Measurements from ENCODE around the gene ST6GALNAC2.
"Not testable (repeated sequence)": the region's sequence is repeated elsewhere in the genome, so short reads cannot be mapped to it uniquely, and the experiment has no call there.

ST6GALNAC2 gene

DNA sequence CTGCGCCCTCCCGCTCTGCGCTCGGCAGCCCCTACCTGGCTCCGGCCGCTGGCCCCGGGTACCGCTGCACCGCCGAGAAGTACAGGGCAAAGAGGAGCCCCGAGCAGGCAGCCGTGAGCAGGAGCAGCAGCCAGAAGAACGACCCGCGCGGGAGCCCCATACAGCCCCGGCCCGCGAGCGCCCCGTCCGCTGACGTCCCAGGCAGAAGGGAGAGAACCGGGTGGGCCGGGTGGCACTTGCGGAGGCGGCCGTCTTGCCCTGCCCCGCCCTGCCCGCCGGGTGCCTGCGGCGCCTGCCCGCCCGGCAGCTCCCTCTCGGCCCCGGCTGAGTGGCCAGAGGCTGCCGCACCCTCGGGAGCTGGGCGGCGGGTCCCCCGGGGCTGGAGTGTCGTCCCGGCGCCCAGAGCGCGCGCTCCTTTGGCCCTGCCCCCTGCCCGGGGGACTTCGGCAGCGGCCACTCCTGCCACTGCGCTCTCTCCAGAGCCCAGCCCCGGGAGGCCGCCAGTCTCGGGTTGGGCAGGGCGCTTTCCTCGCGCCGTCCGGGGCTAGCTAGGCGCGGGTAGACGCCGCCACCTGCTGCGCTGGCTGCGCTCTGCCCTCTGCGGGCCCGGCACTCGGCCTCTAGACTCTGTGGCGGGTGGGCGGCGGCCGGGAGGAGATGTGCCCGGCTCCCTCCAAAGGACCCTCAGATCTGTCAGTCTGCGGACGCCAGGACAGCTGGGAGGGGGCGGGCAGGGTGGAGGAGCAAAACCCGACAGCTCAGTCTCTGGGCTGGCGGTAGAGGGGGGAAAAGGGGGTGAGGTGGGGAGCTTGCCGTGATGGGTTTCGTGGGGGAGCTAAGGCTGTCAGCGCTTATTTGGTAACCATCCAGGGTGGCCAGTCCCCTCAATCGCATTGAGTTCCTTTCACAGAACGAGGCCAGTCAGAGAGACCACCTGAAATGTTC, at the start of gene ST6GALNAC2:
Gene ST6GALNAC2, minus strand, starts transcription at position 212 of the 945 bp plus-strand sequence. Its CDS starts 52 bp downstream, at position 160.
- DNase-seq, result peak; percentile 42

DNA sequence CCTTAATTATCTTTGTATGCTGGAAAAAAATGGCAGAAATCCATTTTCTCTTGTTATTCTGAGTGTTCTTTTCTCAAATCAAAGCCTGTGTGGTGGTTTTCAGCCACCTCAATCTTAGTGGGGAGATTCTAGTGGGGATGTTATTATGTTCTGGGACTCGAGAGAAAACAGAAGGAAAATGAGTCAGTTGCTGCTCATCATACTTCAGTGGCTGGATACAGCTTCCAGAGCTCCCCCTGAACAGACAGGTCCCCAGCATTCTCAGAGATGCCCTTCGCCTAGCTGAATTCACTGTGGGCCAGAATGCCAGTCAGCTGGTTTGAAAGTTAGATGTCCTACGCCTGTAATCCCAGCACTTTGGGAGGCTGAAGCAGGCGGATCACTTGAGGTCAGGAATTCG, 49.4 kb upstream of the ST6GALNAC2 start:
- DNase-seq, result no peak

DNA sequence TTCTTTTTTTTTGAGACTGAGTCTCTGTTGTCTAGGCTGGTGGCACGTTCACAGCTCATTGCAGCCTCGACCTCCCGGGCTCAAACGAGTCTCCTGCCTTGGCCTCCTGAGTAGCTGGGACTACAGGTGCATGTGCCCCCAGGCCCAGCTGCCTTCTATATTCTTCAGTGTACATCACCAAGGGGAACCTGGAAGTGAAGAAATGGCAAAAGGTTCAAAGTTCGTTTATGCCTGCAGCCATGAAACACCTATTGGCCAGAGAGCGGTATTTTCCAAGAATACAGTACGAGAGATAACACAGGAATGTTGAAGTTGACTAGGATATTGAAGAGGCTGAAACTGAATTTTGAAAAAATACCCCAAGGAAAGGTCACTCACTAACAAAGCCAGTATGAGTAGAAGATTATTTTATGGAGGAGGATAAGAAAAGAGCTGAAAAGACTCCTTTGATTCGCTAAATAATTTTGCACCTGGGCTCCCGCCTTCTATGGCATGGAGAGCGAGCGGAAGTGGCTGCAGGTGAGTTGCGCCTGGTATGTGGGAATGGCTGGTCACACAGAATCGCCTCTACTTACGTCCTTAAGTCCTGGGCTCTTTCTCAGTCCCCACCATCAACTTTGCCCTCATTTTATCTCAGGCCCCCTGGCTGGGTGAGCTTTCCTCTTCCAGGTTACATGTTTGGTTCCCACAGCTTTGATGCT, 48.1 kb upstream of the ST6GALNAC2 start:
- DNase-seq, result no peak

DNA sequence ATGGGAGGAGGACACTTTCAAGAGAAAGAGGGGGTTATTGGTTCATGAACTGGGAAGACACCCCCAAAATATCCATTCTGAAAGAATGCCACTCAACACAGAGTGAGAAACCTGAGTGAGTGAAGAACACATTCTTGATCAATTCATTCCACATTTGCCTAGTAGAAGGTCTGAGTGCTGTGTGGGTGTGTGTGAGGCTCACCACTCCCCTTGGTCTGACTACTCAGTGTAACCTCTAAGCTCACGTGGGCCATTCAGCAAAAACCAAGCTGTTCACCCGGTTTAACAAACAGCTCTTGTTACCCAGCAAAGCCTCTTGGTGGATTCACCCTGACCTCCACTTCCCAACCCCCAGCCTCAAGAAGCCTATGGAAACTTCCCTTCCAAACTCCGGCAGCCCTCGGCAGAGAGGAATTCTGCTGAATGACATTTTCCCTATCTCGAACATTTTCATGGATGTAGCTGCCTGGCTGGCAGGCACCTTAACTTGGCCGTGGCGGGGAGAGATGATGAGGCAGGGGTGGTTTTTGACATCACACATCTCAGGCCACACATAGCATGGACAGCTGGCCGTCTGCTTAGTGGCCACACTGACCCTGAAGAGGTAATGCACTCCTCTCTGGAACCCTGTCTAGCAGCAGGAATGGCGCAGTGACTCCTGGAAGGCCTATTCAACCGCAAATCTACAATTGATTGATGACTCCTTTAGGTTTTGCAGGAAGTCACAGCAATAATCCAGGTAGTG, 46.3 kb upstream of the ST6GALNAC2 start:
- no peak for DNase-seq

DNA sequence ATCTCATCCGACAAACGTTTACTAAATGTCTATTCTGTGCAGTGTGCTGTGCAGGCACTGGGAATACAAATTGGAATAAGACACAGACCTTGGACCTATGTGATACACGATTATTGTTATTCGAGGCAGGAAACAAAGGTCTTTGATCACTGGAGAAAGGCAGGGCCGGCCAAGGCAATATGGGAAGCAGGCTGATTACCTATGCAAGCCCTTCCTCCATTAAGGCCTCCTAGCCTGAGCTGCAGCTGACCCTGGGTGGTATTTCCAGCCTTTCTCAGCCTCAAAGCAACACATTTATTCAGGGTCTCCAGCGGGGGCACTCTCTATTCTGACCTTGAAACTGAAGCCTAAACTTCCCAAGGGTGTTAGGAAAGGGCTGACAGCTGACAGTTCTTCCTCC, 44.5 kb upstream of the ST6GALNAC2 start:
- DNase-seq, result no peak

DNA sequence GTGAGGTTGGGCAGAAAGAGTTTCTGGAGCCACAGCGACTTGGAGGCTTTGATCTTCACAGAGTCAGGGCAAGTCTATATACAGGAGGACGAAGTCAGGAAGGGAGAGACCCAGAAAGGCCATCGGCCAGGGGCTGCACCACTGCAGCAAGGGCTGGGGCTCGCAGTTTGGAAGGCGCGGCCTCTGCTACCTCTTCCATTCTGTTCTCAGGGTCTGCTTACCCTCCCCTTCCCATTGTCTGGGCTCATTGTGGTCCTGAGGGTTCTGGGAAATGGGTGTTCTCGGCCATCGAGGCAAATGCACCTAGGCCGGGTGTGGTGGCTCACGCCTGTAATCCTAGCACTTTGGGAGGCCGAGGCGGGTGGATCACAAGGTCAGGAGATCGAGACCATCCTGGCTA, 41.9 kb upstream of the ST6GALNAC2 start:
- no peak for DNase-seq

DNA sequence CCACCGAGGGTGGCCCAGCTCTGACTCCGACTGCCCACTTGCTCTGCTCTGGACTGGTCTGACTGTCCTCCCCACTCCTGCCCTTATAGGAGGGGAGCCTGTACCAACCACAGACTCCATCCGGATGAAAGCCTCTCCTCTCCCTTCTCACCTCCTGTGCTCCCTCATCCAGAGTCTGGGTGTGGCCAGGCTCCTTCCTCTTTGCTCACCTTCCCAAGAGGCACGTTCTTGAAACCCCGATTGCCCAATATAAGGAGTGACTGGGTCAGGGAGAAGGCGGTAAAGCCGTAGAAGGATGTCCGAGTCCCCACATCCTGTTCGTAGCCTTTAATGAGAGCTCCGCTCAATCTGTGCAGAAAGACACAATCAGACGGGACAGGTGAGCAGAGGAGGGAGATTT, 40.8 kb upstream of the ST6GALNAC2 start:
- no peak for DNase-seq

DNA sequence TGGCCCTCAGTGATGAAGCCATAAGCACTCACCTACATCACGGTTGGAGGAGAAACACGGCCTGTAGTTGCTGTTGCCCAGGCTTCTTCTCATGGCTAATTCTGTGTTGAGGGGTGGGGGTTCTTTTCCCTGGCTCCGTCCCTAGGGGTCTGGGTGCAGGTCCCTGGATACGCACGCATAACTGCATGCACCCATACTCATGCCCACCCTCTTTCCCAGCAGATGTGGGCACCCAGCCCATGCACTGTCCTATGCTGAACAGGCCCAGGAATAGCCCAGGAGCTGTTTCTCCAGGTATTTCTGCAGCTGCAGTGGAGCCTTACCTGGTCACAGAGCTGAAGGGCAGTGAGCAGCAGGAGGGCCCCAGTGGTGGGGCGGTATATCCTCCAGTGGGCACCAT, 39.8 kb upstream of the ST6GALNAC2 start:
- DNase-seq, result no peak

DNA sequence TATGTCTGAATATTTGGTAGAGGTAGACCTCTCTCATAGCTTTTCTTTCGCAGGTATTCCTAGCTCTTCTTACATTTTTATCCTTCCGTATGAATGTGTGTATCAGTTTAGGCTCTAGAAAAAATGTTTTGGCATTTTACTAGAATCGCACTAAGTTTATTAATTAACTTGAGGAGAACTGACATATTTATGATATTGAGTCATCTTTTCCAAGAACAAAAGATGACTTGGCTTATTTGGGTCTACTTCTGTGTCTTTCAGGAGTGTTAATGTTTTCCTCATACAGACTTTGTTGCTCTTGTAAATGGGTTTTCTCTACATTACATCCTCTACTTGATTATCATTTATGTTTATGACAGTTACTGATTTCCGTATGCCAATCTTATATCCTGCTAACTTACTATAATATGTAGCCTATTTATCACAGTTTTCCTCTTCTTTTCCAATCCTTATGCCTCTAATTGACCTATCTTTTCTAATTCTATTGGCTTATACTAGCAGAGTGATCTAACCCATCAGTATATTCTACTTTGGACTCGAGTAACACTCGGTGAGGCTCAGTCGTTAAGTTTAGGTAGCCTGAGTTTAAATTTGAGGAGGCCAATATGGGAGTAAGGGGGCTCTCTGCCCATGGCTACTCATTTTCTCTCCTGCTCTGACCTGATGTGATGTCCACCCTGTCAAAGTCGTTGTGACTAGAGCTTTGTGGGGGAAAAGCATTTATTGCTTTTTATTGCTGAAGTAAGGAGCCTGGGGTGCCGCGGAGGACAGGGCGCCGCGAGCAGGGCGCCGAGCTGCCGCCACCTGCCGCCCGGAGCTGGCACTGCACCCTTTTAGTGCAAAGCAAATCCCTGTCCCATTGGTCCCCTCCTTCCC, 37.8 kb upstream of the ST6GALNAC2 start:
- DNase-seq, result peak; percentile 81

DNA sequence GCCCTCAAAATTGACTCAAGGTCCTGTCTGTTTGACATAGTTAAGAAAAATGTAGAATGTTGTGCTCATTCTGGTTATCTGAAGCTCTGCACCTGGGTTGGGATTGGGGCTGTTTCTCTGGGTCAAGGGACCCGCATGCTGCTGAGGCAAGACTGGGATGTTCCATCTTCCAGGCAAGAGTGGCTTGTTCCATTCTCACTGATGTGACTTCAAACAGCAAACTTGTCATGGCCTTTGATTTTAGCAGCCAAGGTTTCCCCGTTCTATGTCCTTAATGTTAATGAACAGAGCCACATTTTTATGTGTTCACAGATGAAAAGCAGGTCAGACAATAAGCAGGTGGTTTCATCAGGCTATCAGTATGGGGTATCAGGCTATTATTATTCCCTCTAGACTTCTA, 32.2 kb upstream of the ST6GALNAC2 start:
- no peak for DNase-seq

DNA sequence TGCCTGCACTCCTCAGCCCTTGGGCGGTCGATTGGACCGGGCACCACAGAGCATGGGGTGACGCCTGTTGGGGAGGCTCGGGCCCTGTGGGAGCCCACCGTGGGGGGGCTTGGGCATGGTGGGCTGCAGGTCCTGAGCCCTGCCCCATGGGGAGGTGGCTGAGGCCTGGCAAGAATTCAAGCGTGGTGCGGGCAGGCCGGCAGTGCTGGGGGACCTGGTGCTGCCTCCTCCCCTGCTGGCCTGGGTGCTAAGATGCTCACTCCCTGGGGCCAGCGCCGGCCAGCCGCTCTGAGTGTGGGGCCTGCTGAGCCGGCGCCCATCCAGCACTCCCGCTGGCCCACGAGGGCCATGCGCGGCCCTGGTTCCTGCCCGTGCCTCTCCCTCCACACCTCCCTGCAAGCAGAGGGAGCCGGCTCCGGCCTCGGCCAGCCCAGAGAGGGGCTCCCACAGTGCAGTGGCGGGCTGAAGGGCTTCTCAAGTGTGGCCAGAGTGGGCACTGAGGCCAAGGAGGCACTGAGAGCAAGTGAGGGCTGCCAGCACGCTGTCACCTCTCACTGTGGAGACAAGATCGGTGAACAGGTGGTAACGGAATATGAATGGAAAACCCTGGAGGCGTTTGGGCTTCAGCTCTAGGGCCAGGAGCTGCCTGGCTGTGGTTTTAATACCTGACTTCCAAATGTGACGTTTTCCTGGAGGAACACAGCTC, 29.4 kb upstream of the ST6GALNAC2 start:
- DNase-seq, result no peak

DNA sequence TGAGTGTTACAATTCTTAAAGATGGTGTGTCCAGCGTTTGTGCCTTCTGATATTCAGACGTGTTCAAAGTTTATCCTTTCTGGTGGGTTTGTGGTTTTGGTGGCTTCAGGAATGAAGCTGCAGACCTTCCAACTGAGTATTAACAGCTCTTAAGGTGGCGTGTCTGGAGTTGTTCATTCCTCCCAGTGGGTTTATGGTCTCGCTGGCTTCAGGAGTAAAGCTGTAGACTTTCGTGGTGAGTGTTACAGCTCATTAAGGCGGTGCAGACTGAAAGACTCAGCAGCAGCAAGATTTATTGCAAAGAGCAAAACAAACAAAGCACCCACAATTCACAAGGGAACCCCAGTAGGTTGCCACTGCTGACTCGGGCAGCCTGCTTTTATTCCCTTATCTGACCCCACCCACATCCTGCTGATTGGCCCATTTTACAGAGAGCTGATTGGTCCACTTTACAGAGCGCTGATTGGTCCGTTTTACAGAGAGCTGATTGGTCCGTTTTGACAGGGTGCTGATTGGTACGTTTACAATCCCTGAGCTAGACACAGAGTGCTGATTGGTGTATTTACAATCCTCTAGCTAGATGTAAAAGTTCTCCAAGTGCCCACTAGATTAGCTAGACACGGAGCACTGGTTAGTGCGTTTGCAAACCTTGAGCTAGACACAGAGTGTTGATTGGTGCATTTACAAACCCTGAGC, 28.6 kb upstream of the ST6GALNAC2 start:
- not testable (repeated sequence) for DNase-seq

DNA sequence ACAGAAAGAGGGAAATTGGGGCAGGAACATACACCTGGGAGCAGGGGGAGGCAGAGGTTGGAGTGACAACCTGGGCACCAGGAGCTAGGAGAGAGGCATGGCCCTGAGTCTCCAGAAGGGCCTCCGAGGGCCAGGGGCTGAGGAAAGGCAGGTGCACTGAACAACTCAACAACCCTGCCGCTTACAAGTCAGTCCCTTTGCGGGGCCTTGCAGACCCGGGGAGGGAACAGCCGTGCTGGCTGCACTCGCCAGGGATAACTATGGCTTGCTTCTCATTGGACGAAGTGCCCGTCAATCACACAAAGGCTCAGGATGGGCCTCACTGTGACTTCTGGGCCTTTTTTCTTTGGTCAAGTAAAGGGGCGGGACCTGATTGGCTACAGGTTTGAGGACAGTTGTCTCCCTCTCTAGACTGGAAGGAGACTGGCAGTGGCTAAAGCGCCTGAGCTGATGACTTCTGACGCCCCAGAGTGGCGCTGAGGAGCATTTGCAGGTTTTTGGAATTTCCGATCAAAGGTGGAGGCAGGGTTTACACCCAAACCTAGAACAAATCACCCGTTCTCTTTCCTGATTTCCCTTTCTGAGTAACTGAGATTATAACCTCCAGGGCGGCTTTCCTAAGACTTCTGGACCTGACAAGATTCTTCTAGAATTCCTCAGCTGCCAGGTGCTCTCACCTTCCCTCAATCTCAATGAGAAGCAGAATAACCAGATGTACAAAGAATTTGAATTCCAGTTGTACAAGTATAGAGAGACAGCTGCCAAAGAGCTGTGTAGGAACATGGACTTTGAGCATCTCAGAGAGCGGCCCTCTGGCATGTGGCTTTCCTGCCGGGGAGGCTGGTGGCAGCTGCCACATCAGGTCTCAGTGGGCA, 27.6 kb upstream of the ST6GALNAC2 start:
- no peak for DNase-seq

DNA sequence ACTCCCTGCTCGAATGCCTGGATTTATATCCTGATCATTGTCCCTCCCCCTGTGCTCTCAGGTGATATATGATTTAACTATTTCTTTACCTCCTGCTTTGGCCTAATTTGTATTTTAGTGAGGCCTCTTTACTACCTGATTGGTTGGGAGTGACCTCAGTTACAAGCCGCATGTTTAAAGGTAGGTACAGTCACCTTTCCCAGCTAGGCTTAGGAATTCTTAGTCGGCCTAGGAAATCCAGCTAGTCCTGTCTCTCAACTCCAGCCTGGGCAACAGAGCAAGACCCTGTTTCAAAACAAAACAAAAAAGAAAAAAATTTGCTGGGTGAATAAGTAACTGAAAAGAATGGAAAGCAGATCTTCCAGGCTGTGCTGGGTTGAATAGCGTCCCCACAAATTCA, 26.8 kb upstream of the ST6GALNAC2 start:
- no peak for DNase-seq

DNA sequence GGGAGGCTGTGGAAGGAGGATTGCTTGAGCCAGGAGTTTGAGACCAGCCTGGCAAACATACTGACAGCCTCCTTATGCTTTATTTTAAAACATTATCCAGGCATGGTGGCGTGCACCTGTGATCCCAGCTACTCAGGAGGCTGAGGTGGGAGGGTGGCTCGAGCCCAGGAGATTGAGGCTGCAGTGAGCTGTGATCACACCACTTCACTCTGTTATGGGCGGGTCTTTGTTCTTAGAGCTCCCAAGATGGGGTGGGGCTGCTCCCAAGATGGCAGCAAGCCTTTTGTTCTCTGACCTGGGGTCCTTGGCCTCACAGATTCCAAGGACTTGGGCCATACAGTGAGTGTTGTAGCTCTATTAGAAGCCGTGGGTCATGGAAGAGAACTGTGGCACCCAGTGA, 26.1 kb upstream of the ST6GALNAC2 start:
- DNase-seq, result no peak

DNA sequence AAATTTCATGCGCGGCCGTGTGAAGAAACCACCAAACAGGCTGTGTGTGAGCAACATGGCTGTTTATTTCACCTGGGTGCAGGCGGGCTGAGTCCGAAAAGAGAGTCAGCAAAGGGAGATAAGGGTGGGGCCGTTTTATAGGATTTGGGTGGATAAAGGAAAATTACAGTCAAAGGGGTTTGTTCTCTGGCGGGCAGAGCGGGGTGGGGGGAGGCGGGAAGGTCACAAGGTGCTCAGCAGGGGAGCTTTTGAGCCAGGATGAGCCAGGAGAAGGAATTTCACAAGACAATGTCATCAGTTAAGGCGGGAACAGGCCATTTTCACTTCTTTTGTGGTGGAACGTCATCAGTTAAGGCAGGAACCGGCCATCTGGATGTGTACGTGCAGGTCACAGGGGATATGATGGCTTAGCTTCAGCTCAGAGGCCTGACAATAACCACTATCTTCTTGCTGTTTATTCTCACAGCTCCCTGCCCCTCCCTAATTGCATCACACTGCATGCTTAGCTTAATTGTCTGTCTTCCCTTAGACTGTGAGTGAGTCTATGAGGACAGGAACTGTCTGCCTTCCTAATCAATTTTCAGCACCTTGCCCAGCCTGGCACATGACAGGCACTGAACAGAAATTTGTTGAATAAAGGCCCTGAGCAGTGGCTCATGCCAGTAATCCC, 25.6 kb upstream of the ST6GALNAC2 start:
- DNase-seq, result not testable (repeated sequence)

DNA sequence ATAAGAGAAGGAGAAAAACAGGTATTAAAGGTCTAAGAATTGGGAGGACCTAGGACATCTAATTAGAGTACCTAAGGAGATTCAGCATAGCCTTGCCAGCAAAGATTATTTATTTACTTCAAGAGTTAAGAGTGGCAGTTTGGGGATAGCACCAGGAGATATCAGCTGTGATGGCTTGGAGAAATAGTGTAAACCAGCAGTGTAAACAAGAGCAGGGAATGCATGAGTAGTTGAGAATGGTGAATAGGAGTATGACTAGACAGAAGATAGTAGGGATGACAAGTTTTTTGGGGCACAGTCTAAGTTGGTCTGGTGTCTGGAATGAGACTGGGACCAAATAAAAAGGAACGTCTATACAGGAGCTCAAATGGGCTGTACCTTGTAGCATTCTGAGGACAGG, 21.0 kb upstream of the ST6GALNAC2 start:
- not testable (repeated sequence) for DNase-seq

DNA sequence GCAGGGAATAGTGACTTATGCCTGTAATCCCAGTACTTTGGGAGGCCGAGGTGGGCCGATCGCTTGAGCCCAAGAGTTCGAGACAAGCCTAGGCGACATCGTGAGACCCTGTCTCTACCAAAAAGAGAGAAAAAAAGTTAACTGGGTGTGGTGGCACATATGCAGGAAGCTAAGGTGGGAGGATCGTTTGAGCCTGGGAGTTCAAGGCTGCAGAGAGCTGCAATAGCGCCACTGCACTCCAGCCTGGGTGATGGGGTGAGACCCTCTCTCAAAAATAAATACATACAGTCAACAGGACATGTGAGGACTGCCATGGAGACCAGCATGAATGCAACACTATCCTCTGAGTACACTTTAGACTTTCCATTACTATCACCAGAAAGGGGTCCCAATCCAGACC, 15.4 kb upstream of the ST6GALNAC2 start:
- no peak for DNase-seq

DNA sequence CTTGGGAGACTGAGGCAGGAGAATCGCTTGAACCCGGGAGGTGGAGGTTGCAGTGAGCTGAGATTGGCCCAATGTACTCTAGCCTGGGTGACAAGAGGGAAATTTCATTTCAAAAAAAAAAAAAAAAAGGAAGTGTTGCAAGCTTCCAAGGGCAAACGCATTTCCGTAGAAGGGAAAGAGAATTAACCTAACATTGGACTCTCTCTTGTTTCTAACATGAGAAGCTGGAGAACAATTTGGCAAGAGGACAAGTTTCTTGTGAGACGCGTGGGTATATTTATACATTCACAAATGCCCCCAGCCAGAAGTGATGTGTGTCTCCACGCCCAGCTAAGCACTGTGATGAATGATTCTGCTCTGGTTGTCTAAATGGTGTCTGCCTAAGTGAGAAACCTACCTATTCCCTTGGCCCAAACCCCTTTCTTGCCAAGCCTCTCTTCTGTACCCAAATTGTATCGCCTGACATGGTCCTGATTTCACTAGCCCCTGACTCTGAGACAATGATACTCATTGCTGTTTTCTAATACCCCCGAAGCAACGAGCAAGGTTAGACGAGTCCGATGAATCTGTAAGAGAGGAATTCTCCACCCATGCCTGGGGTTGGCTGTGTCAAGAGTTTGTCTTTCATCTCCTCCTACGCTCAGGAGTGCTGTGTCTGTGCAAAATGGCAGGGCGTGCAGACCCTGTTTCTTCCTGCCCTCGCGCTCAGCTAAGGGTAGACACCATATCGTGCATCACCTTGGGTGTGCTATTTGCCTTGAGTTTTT, 14.2 kb upstream of the ST6GALNAC2 start:
- no peak for DNase-seq
